HEK293 (cell line): ENCODE results near the gene MID2.
A peak's percentile ranks its signal among the peaks of the same experiment; 100 is the strongest.
"Not testable (repeated sequence)": the region's sequence is repeated elsewhere in the genome, so short reads cannot be mapped to it uniquely, and the experiment has no call there.

Experiments
- CTCF ChIA-PET: fragments of 350-600 bp; formaldehyde crosslinking; extraction: SDS; loops from one replicate; lab custom pipeline; 2021; ENCODE audit warnings: antibody characterized with exemption; lab: Yijun Ruan, JAX
- POLR2A ChIA-PET: fragments of 300-600 bp; formaldehyde crosslinking; extraction: SDS; loops from one replicate; lab custom pipeline; 2020; ENCODE audit warnings: antibody characterized with exemption, inconsistent platforms; lab: Yijun Ruan, JAX
- H3K27ac ChIP-seq: fragments of 200-500 bp; sonication (Bioruptor generic); 2 replicates; pipeline ENCODE4 v1.5.1; 2014; ENCODE audit warnings: low read depth, low read length, control low read depth, inconsistent platforms; ENCODE audit errors: extremely low read depth
- H3K36me3 ChIP-seq, 2 experiments: fragments of 200-500 bp in 1 of 2; sonication (Bioruptor generic) in 1 of 2; 1 replicate in 1 of 2; 2 replicates in 1 of 2; pipeline ENCODE4 v1.5.1; 2014 to 2017; ENCODE audit warnings: inconsistent platforms in 2 of 2, low read length in 2 of 2; ENCODE audit not compliant: control insufficient read depth in 2 of 2, insufficient read depth in 1 of 2
- H3K4me1 ChIP-seq: fragments of 200-500 bp; sonication (Bioruptor generic); 2 replicates; pipeline ENCODE4 v1.5.1; 2014; ENCODE audit warnings: mild to moderate bottlenecking, low read length, inconsistent platforms; ENCODE audit not compliant: control insufficient read depth, insufficient read depth
- H3K4me3 ChIP-seq: 2 replicates; pipeline ENCODE4 v1.5.1; 2011; ENCODE audit warnings: low read depth, mild to moderate bottlenecking, control low read depth, low read length, moderate library complexity
- H3K9me3 ChIP-seq: fragments of 200-500 bp; sonication (Bioruptor generic); 2 replicates; pipeline ENCODE4 v1.5.1; 2014; ENCODE audit warnings: low read depth, low read length, inconsistent platforms; ENCODE audit not compliant: control insufficient read depth, insufficient read depth
- AEBP2 ChIP-seq: fragments of 450-650 bp; formaldehyde crosslinking; IDR thresholded peaks from 2 replicates; pipeline ENCODE4 v1.5.1; 2016; ENCODE audit warnings: missing biosample characterization, missing genetic modification characterization, borderline replicate concordance
- GLI2 ChIP-seq: fragments of 450-650 bp; formaldehyde crosslinking; IDR thresholded peaks from 2 replicates; pipeline ENCODE4; 2017; ENCODE audit warnings: missing biosample characterization, missing genetic modification characterization, low read depth, borderline replicate concordance
- KLF7 ChIP-seq: fragments of 450-650 bp; formaldehyde crosslinking; IDR thresholded peaks from 2 replicates; pipeline ENCODE4 v1.5.1; 2016; ENCODE audit warnings: missing biosample characterization, missing genetic modification characterization, borderline replicate concordance
- SP3 ChIP-seq: fragments of 450-650 bp; formaldehyde crosslinking; IDR thresholded peaks from 2 replicates; pipeline ENCODE4 v1.5.1; 2016; ENCODE audit warnings: missing biosample characterization, missing genetic modification characterization
- ZBTB1 ChIP-seq: fragments of 450-650 bp; formaldehyde crosslinking; IDR thresholded peaks from 2 replicates; pipeline ENCODE4 v1.5.1; 2016; ENCODE audit warnings: missing biosample characterization, missing genetic modification characterization
- ZBTB11 ChIP-seq: fragments of 450-650 bp; formaldehyde crosslinking; conservative IDR thresholded peaks from 2 replicates; pipeline ENCODE4 v1.5.1; 2016; ENCODE audit warnings: low read depth, missing biosample characterization, missing genetic modification characterization
- ZBTB21 ChIP-seq: fragments of 450-650 bp; formaldehyde crosslinking; IDR thresholded peaks from 2 replicates; pipeline ENCODE4 v1.5.1; 2017; ENCODE audit warnings: missing biosample characterization, missing genetic modification characterization
- ZBTB8A ChIP-seq: fragments of 450-650 bp; formaldehyde crosslinking; IDR thresholded peaks from 2 replicates; pipeline ENCODE4 v1.5.1; 2016; ENCODE audit warnings: missing biosample characterization, missing genetic modification characterization
- ZNF140 ChIP-seq: fragments of 450-650 bp; formaldehyde crosslinking; IDR thresholded peaks from 2 replicates; pipeline ENCODE4 v1.5.1; 2016; ENCODE audit warnings: missing biosample characterization, missing genetic modification characterization
- ZNF19 ChIP-seq: fragments of 450-650 bp; formaldehyde crosslinking; IDR thresholded peaks from 2 replicates; pipeline ENCODE4; 2016; ENCODE audit warnings: missing biosample characterization, missing genetic modification characterization, low read depth
- ZNF202 ChIP-seq: fragments of 450-650 bp; formaldehyde crosslinking; IDR thresholded peaks from 2 replicates; pipeline ENCODE4 v1.5.1; 2016; ENCODE audit warnings: missing biosample characterization, missing genetic modification characterization, borderline replicate concordance
- ZNF266 ChIP-seq: fragments of 450-650 bp; formaldehyde crosslinking; IDR thresholded peaks from 2 replicates; pipeline ENCODE4 v1.5.1; 2016; ENCODE audit warnings: missing biosample characterization, missing genetic modification characterization, low read depth
- ZNF341 ChIP-seq: fragments of 450-650 bp; formaldehyde crosslinking; IDR thresholded peaks from 2 replicates; pipeline ENCODE4; 2016; ENCODE audit warnings: low read depth, missing biosample characterization, missing genetic modification characterization
- ZNF394 ChIP-seq: fragments of 450-650 bp; formaldehyde crosslinking; IDR thresholded peaks from 2 replicates; pipeline ENCODE4 v1.5.1; 2016; ENCODE audit warnings: missing biosample characterization, missing genetic modification characterization, mild to moderate bottlenecking, moderate library complexity, borderline replicate concordance
- ZNF426 ChIP-seq: fragments of 450-650 bp; formaldehyde crosslinking; IDR thresholded peaks from 2 replicates; pipeline ENCODE4 v1.5.1; 2017; ENCODE audit warnings: missing biosample characterization, missing genetic modification characterization, mild to moderate bottlenecking, inconsistent platforms, moderate library complexity
- ZNF433 ChIP-seq: fragments of 450-650 bp; formaldehyde crosslinking; IDR thresholded peaks from 2 replicates; pipeline ENCODE4 v1.5.1; 2016; ENCODE audit warnings: missing biosample characterization, missing genetic modification characterization, low read depth
- ZNF501 ChIP-seq: fragments of 450-650 bp; formaldehyde crosslinking; IDR thresholded peaks from 2 replicates; pipeline ENCODE4 v1.5.1; 2016; ENCODE audit warnings: missing biosample characterization, missing genetic modification characterization
- ZNF510 ChIP-seq: fragments of 450-650 bp; formaldehyde crosslinking; IDR thresholded peaks from 2 replicates; pipeline ENCODE4 v1.5.1; 2018; ENCODE audit warnings: mild to moderate bottlenecking, missing genetic modification characterization, missing biosample characterization; ENCODE audit not compliant: insufficient replicate concordance
- ZNF518A ChIP-seq: fragments of 450-650 bp; formaldehyde crosslinking; conservative IDR thresholded peaks from 2 replicates; pipeline ENCODE4 v1.5.1; 2016; ENCODE audit warnings: low read depth, missing biosample characterization, missing genetic modification characterization
- ZNF529 ChIP-seq: fragments of 450-650 bp; formaldehyde crosslinking; IDR thresholded peaks from 2 replicates; pipeline ENCODE4 v1.5.1; 2017; ENCODE audit warnings: missing genetic modification characterization, missing biosample characterization; ENCODE audit not compliant: insufficient replicate concordance
- ZNF555 ChIP-seq: fragments of 450-650 bp; formaldehyde crosslinking; conservative IDR thresholded peaks from 2 replicates; pipeline ENCODE4 v1.5.1; 2017; ENCODE audit warnings: missing biosample characterization, mild to moderate bottlenecking, missing genetic modification characterization, inconsistent platforms
- ZNF558 ChIP-seq: fragments of 450-650 bp; formaldehyde crosslinking; IDR thresholded peaks from 2 replicates; pipeline ENCODE4 v1.5.1; 2016; ENCODE audit warnings: missing biosample characterization, missing genetic modification characterization
- ZNF560 ChIP-seq: fragments of 450-650 bp; formaldehyde crosslinking; IDR thresholded peaks from 2 replicates; pipeline ENCODE4 v1.5.1; 2017; ENCODE audit warnings: missing biosample characterization, missing genetic modification characterization, borderline replicate concordance
- ZNF580 ChIP-seq: fragments of 450-650 bp; formaldehyde crosslinking; IDR thresholded peaks from 2 replicates; pipeline ENCODE4 v1.5.1; 2016; ENCODE audit warnings: missing biosample characterization, missing genetic modification characterization
- ZNF623 ChIP-seq: fragments of 450-650 bp; formaldehyde crosslinking; IDR thresholded peaks from 2 replicates; pipeline ENCODE4 v1.5.1; 2016; ENCODE audit warnings: missing biosample characterization, missing genetic modification characterization
- ZNF654 ChIP-seq: fragments of 450-650 bp; formaldehyde crosslinking; IDR thresholded peaks from 2 replicates; pipeline ENCODE4 v1.5.1; 2016; ENCODE audit warnings: low read depth, missing biosample characterization, missing genetic modification characterization
- ZNF664 ChIP-seq: fragments of 450-650 bp; formaldehyde crosslinking; IDR thresholded peaks from 2 replicates; pipeline ENCODE4 v1.5.1; 2016; ENCODE audit warnings: missing biosample characterization, missing genetic modification characterization
- ZXDB ChIP-seq: fragments of 450-650 bp; formaldehyde crosslinking; IDR thresholded peaks from 2 replicates; pipeline ENCODE4 v1.5.1; 2016; ENCODE audit warnings: missing biosample characterization, missing genetic modification characterization

Gene MID2

GRCh38 chrX:107851665-107852064 is 26.0 kb downstream of the MID2 start:
- CTCF ChIA-PET = interaction anchor here (0.6 kb wide), 1 partner anchor 12 kb away, joined by 3 read pairs; no protein-coding TSS in a partner anchor
- H3K4me3 ChIP-seq, H3K36me3 ChIP-seq, POLR2A ChIA-PET, H3K4me1 ChIP-seq, H3K27ac ChIP-seq, H3K9me3 ChIP-seq: not testable (repeated sequence)
- TF ChIP-seq ZNF341 (tag by site-specific recombination) (0 out of 2 replicates have a peak, but pooled peaks have one; percentile 27), ZNF510 (tag by site-specific recombination) (peak; percentile 76), KLF7 (tag by site-specific recombination) (0 out of 2 replicates have a peak, but pooled peaks have one; percentile 11), ZNF426 (tag by site-specific recombination) (peak; percentile 90), ZNF580 (tag by site-specific recombination) (0 out of 2 replicates have a peak, but pooled peaks have one; percentile 61), ZNF654 (peak; percentile 38), ZNF394 (tag by site-specific recombination) (peak; percentile 90; the same call in 1 of the 2 replicates), ZNF266 (tag by site-specific recombination) (peak; percentile 76), ZNF664 (tag by site-specific recombination) (peak; percentile 81), GLI2 (tag by site-specific recombination) (peak; percentile 42; the same call in 1 of the 2 replicates), ZNF623 (peak; percentile 76), ZBTB21 (peak; percentile 55; the same call in 1 of the 2 replicates), ZXDB (peak; percentile 73), ZNF555 (tag by site-specific recombination) (peak; percentile 94), ZNF529 (tag by site-specific recombination) (peak; percentile 52), ZNF202 (tag by site-specific recombination) (peak; percentile 67; the same call in 1 of the 2 replicates), ZBTB11 (tag by site-specific recombination) (peak; percentile 83), ZNF560 (tag by site-specific recombination) (peak; percentile 66; the same call in 1 of the 2 replicates), ZNF433 (tag by site-specific recombination) (peak; percentile 55; the same call in 1 of the 2 replicates), ZNF501 (tag by site-specific recombination) (0 out of 2 replicates have a peak, but pooled peaks have one; percentile 58), ZBTB1 (tag by site-specific recombination) (0 out of 2 replicates have a peak, but pooled peaks have one; percentile 32), AEBP2 (tag by site-specific recombination) (0 out of 2 replicates have a peak, but pooled peaks have one; percentile 48), ZNF518A (tag by site-specific recombination) (peak; percentile 93), SP3 (0 out of 2 replicates have a peak, but pooled peaks have one; percentile 13), ZNF140 (tag by site-specific recombination) (peak; percentile 73), ZNF19 (tag by site-specific recombination) (0 out of 2 replicates have a peak, but pooled peaks have one; percentile 30), ZNF558 (tag by site-specific recombination) (peak; percentile 44; the same call in 1 of the 2 replicates), ZBTB8A (tag by site-specific recombination) (peak; percentile 72)
